RWPE2 (cell line): ENCODE data around the gene DCLK3.

Source experiments
- ATAC-seq: fragments of 200-7000 bp; cut with Tn5 transposase; 3 replicates; pipeline ENCODE4 v1.9.1; 2021; ENCODE audit warnings: low read depth
- DNase-seq: peaks from one replicate; pipeline ENCODE4 v3.0.0-alpha.2; 2020; ENCODE audit warnings: low spot score
- H3K27ac ChIP-seq: fragments of 450-650 bp; 2 replicates; pipeline ENCODE4 v1.5.1; 2017; ENCODE audit warnings: mild to moderate bottlenecking; ENCODE audit not compliant: poor library complexity, severe bottlenecking
- H3K27me3 ChIP-seq: fragments of 250-450 bp; sonication (Bioruptor Pico); 2 replicates; pipeline ENCODE4 v1.5.1; 2021; ENCODE audit warnings: mild to moderate bottlenecking, moderate library complexity; ENCODE audit not compliant: insufficient read depth, poor library complexity, severe bottlenecking
- H3K36me3 ChIP-seq: fragments of 250-450 bp; sonication (Bioruptor Pico); 2 replicates; pipeline ENCODE4 v1.5.1; 2020; ENCODE audit warnings: low read depth, mild to moderate bottlenecking, moderate library complexity
- H3K4me1 ChIP-seq: fragments of 250-450 bp; sonication (Bioruptor Pico); 2 replicates; pipeline ENCODE4 v1.5.1; 2021; ENCODE audit warnings: mild to moderate bottlenecking, moderate library complexity; ENCODE audit not compliant: insufficient read depth, poor library complexity, severe bottlenecking
- H3K4me3 ChIP-seq: fragments of 250-450 bp; sonication (Bioruptor Pico); 2 replicates; pipeline ENCODE4 v1.5.1; 2021; ENCODE audit warnings: mild to moderate bottlenecking, moderate library complexity; ENCODE audit not compliant: severe bottlenecking
- H3K9me3 ChIP-seq: fragments of 250-450 bp; sonication (Bioruptor Pico); 2 replicates; pipeline ENCODE4 v1.5.1; 2021; ENCODE audit warnings: mild to moderate bottlenecking, moderate library complexity; ENCODE audit not compliant: severe bottlenecking
- CTCF ChIP-seq: fragments of 450-650 bp; IDR thresholded peaks from one replicate; pipeline ENCODE4 v1.5.1; 2017; ENCODE audit warnings: mild to moderate bottlenecking, moderate library complexity; ENCODE audit not compliant: poor library complexity, severe bottlenecking

The DCLK3 gene

GRCh38 chr3:36713904-36714303 lies 50.4 kb downstream of the DCLK3 start:
- Histone ChIP-seq H3K36me3 (no peaks in the 10 kb centered on the region), H3K27me3 (no peaks in the 10 kb centered on the region), H3K27ac (no peak overlapping the region), H3K4me3 (no peak overlapping the region), H3K4me1 (no peaks in the 10 kb centered on the region), H3K9me3 (no peaks in the 10 kb centered on the region)
- no peak for ATAC-seq
- no peak for TF ChIP-seq CTCF
- no peak for DNase-seq

GRCh38 chr3:36710606-36711005 lies 53.7 kb downstream of the DCLK3 start:
- Histone ChIP-seq H3K27me3 (no peaks in the 10 kb centered on the region), H3K36me3 (no peaks in the 10 kb centered on the region), H3K9me3 (no peaks in the 10 kb centered on the region), H3K4me3 (no peak overlapping the region), H3K4me1 (no peaks in the 10 kb centered on the region), H3K27ac (no peak overlapping the region)
- ATAC-seq (no peak), DNase-seq (no peak)
- TF ChIP-seq CTCF: no peak

- Histone ChIP-seq H3K36me3 (no peaks in the 10 kb centered on the region), H3K27ac (no peak overlapping the region), H3K4me1 (no peaks in the 10 kb centered on the region), H3K27me3 (no peaks in the 10 kb centered on the region), H3K4me3 (no peak overlapping the region), H3K9me3 (no peaks in the 10 kb centered on the region)
- no peak for DNase-seq
- TF ChIP-seq CTCF: no peak
- ATAC-seq: no peak
Measured at GRCh38 chr3:36709826-36710365, 54.5 kb downstream of the DCLK3 start.

GRCh38 chr3:36709281-36709680 lies 55.1 kb downstream of the DCLK3 start:
- Histone ChIP-seq H3K27me3 (no peaks in the 10 kb centered on the region), H3K36me3 (no peaks in the 10 kb centered on the region), H3K27ac (no peak overlapping the region), H3K9me3 (no peaks in the 10 kb centered on the region), H3K4me1 (no peaks in the 10 kb centered on the region), H3K4me3 (no peak overlapping the region)
- DNase-seq (no peak), ATAC-seq (no peak)
- no peak for TF ChIP-seq CTCF

GRCh38 chr3:36707623-36708409 lies 56.5 kb downstream of the DCLK3 start:
- Histone ChIP-seq H3K27ac (no peak overlapping the region), H3K9me3 (no peaks in the 10 kb centered on the region), H3K27me3 (no peaks in the 10 kb centered on the region), H3K4me1 (no peaks in the 10 kb centered on the region), H3K36me3 (no peaks in the 10 kb centered on the region), H3K4me3 (no peak overlapping the region)
- peak; percentile 46 for TF ChIP-seq CTCF
- ATAC-seq: peak; percentile 83
- no peak for DNase-seq
